ENCODE data around the gene OGFR. TPM values are rescaled to one million over a fixed set of nuclear protein-coding genes. Genes with fewer than 3 reads are reported as not detected.
"Not testable (repeated sequence)": the region's sequence is repeated elsewhere in the genome, so short reads cannot be mapped to it uniquely, and the experiment has no call there.

OGFR gene
- polyA plus RNA-seq, 1 donor, result 46.1 TPM

DNA sequence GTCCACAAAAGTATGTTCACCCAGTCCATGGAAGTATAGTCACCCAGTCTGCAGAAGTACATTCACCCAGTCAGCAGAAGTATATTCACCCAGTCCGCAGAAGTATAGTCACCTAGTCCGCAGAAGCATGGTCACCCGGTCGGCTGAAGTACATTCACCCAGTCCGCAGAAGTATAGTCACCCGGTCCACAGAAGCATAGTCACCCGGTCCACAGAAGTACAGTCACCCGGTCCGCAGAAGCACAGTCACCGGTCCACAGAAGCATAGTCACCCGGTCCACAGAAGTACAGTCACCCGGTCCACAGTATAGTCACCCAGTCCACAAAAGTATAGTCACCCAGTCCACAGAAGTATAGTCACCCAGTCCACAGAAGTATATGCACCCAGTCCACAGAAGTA, 48.2 kb downstream of the OGFR start:
- no peaks in the 10 kb centered on the region for H3K27me3 ChIP-seq (ENCODE audit: control insufficient read depth, insufficient read depth, low read length)
- DNase-seq, result no peak
- peaks cover 21% of the 10 kb centered on the region for H3K36me3 ChIP-seq (ENCODE audit: control insufficient read depth, insufficient read depth, low read length)
- H3K4me1 ChIP-seq (ENCODE audit: control insufficient read depth, insufficient read depth, low read length), result no peaks in the 10 kb centered on the region
- no peak overlapping the region for H3K27ac ChIP-seq (ENCODE audit: low read length)
- no peaks in the 10 kb centered on the region for H3K9me3 ChIP-seq (ENCODE audit: control insufficient read depth, low read depth, low read length)
- no CpG with 5 or more reads among the region's 12 CpGs for WGBS (ENCODE audit: insufficient coverage, low lambda C conversion rate)
- H3K4me3 ChIP-seq (ENCODE audit: low read length), result no peak overlapping the region

DNA sequence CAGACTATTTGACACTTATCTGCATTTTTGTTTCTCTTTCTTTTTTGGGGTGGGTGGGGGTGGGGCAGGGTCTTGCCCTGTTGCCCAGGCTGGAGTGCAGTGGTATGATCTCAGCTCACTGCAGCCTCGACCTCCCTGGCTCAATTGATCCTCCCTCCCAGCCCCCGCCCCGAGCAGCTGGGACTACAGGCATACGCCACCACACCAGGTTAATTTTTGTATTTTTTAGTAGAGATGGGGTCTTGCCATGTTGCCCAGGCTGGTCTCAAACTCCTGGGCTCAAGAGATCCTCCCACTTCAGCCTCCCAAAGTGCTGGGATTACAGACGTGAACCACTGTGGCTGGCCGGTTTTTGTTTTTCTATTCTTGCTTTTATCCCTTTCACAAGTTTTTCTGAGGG, 48.7 kb downstream of the OGFR start:
- H3K4me1 ChIP-seq (ENCODE audit: control insufficient read depth, insufficient read depth, low read length); H3K27ac ChIP-seq (ENCODE audit: low read length); DNase-seq; H3K27me3 ChIP-seq (ENCODE audit: control insufficient read depth, insufficient read depth, low read length); H3K4me3 ChIP-seq (ENCODE audit: low read length); H3K9me3 ChIP-seq (ENCODE audit: control insufficient read depth, low read depth, low read length): not testable (repeated sequence)
- 100% methylated on average over 1 of the region's 6 CpGs for WGBS (ENCODE audit: insufficient coverage, low lambda C conversion rate)
- H3K36me3 ChIP-seq (ENCODE audit: control insufficient read depth, insufficient read depth, low read length), result peaks cover 21% of the 10 kb centered on the region

- Histone ChIP-seq H3K4me3 (ENCODE audit: low read length) (no peak overlapping the region), H3K36me3 (ENCODE audit: control insufficient read depth, insufficient read depth, low read length) (peaks cover 21% of the 10 kb centered on the region), H3K9me3 (ENCODE audit: control insufficient read depth, low read depth, low read length) (no peaks in the 10 kb centered on the region), H3K27ac (ENCODE audit: low read length) (no peak overlapping the region), H3K4me1 (ENCODE audit: control insufficient read depth, insufficient read depth, low read length) (no peaks in the 10 kb centered on the region), H3K27me3 (ENCODE audit: control insufficient read depth, insufficient read depth, low read length) (peaks cover 1% of the 10 kb centered on the region)
- no peak for DNase-seq
- WGBS (ENCODE audit: insufficient coverage, low lambda C conversion rate), result no CpG with 5 or more reads among the region's 13 CpGs
These were observed 49.5 kb downstream of the OGFR start for GRCh38 chr20:62854121-62854520.

DNA sequence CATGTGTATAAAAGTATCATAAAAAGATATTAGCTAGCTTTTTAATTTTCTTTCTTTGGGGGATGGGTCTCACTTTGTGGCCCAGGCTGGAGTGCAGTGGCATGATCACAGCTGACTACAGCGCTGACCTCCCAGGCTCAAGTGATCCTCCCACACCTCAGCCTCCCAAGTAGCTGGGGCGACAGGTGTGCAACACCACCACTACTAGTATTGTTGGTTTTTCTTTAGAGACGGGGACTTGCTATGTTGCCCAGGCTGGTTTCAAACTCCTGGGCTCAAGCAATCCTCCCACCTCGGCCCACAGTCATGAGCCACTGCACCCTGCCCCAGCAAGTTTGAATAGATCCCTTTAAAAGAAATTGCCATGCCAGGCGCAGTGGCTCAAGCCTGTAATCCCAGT, 50.5 kb downstream of the OGFR start:
- Histone ChIP-seq H3K4me1 (ENCODE audit: control insufficient read depth, insufficient read depth, low read length) (no peaks in the 10 kb centered on the region), H3K36me3 (ENCODE audit: control insufficient read depth, insufficient read depth, low read length) (peaks cover 21% of the 10 kb centered on the region), H3K4me3 (ENCODE audit: low read length) (no peak overlapping the region), H3K9me3 (ENCODE audit: control insufficient read depth, low read depth, low read length) (no peaks in the 10 kb centered on the region), H3K27ac (ENCODE audit: low read length) (no peak overlapping the region), H3K27me3 (ENCODE audit: control insufficient read depth, insufficient read depth, low read length) (peaks cover 9% of the 10 kb centered on the region)
- no CpG with 5 or more reads among the region's 5 CpGs for WGBS (ENCODE audit: insufficient coverage, low lambda C conversion rate)
- DNase-seq, result no peak

GRCh38 chr20:62856931-62857619, 52.4 kb downstream of the OGFR start:
- no peak overlapping the region for H3K4me3 ChIP-seq (ENCODE audit: low read length)
- H3K27me3 ChIP-seq (ENCODE audit: control insufficient read depth, insufficient read depth, low read length), result peaks cover 15% of the 10 kb centered on the region
- peaks cover 4% of the 10 kb centered on the region for H3K4me1 ChIP-seq (ENCODE audit: control insufficient read depth, insufficient read depth, low read length)
- WGBS (ENCODE audit: insufficient coverage, low lambda C conversion rate), result no CpG with 5 or more reads among the region's 25 CpGs
- H3K9me3 ChIP-seq (ENCODE audit: control insufficient read depth, low read depth, low read length), result peaks cover 3% of the 10 kb centered on the region
- H3K27ac ChIP-seq (ENCODE audit: low read length), result no peak overlapping the region
- peaks cover 21% of the 10 kb centered on the region for H3K36me3 ChIP-seq (ENCODE audit: control insufficient read depth, insufficient read depth, low read length)
- no peak for DNase-seq

DNA sequence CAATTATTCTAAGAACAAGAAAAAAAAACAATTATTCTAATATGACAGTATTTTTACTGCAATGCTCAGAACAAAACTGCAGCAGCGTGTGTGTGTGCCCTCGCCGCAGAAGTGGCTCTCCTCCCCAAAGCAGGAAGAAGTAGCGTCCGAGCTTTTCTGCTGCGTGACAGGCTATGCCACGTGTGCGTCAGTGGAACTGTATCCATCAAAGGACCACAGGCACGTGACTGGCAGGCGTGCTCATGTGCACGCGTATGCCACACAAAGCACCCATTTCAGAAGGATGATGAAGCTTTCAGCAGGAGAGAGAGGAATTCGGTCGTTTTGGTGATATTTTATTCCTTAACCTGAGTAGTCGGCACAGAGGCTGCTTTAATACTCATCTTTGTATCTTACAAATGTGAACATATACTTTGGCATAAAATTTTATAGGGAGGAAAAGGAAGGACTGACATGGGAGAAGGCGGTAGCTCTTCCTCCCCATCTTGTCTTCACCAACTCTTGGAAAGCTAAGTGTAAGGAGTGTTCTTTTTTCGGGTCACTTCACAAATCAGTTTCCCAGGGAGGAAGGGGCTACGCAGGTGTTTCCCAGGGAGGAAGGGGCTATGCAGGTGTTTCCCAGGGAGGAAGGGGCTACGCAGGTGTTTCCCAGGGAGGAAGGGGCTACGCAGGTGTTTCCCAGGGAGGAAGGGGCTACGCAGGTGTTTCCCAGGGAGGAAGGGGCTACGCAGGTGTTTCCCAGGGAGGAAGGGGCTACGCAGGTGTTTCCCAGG, 53.6 kb downstream of the OGFR start:
- WGBS (ENCODE audit: insufficient coverage, low lambda C conversion rate), result 83% methylated on average over 1 of the region's 23 CpGs
- peaks cover 15% of the 10 kb centered on the region for H3K27me3 ChIP-seq (ENCODE audit: control insufficient read depth, insufficient read depth, low read length)
- peaks cover 3% of the 10 kb centered on the region for H3K9me3 ChIP-seq (ENCODE audit: control insufficient read depth, low read depth, low read length)
- no peak overlapping the region for H3K4me3 ChIP-seq (ENCODE audit: low read length)
- H3K36me3 ChIP-seq (ENCODE audit: control insufficient read depth, insufficient read depth, low read length), result peaks cover 15% of the 10 kb centered on the region
- no peak overlapping the region for H3K27ac ChIP-seq (ENCODE audit: low read length)
- H3K4me1 ChIP-seq (ENCODE audit: control insufficient read depth, insufficient read depth, low read length), result peaks cover 4% of the 10 kb centered on the region
- DNase-seq, result no peak

DNA sequence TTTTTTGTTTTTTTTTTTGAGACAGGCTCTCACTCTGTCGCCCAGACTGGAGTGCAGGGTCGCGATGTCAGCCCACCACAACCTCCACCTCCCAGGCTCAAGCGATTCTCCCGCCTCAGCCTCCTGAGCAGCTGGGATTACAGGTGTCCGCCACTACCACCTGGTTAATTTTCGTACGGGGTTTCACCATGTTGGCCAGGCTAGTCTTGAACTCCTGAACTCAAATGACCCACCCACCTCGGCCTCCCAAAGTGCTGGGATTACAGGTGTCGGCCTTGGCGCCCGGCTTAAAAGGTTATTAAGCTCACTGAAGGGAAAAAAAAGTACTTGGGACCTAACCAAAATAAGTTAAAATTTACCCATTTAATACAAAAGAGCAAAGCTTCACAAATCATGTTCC, 55.1 kb downstream of the OGFR start:
- DNase-seq, result no peak
- no peak overlapping the region for H3K4me3 ChIP-seq (ENCODE audit: low read length)
- H3K4me1 ChIP-seq (ENCODE audit: control insufficient read depth, insufficient read depth, low read length), result peaks cover 4% of the 10 kb centered on the region
- H3K9me3 ChIP-seq (ENCODE audit: control insufficient read depth, low read depth, low read length), result peaks cover 6% of the 10 kb centered on the region
- H3K36me3 ChIP-seq (ENCODE audit: control insufficient read depth, insufficient read depth, low read length), result peaks cover 7% of the 10 kb centered on the region
- peaks cover 15% of the 10 kb centered on the region for H3K27me3 ChIP-seq (ENCODE audit: control insufficient read depth, insufficient read depth, low read length)
- WGBS (ENCODE audit: insufficient coverage, low lambda C conversion rate), result no CpG with 5 or more reads among the region's 12 CpGs
- H3K27ac ChIP-seq (ENCODE audit: low read length), result no peak overlapping the region

GRCh38 chr20:62860391-62860923, 55.8 kb downstream of the OGFR start:
- no peak for DNase-seq
- no CpG with 5 or more reads among the region's 24 CpGs for WGBS (ENCODE audit: insufficient coverage, low lambda C conversion rate)
- Histone ChIP-seq H3K4me1 (ENCODE audit: control insufficient read depth, insufficient read depth, low read length) (peaks cover 4% of the 10 kb centered on the region), H3K27ac (ENCODE audit: low read length) (no peak overlapping the region), H3K4me3 (ENCODE audit: low read length) (peak overlapping the region; percentile 17), H3K9me3 (ENCODE audit: control insufficient read depth, low read depth, low read length) (peaks cover 6% of the 10 kb centered on the region), H3K36me3 (ENCODE audit: control insufficient read depth, insufficient read depth, low read length) (peaks cover 5% of the 10 kb centered on the region), H3K27me3 (ENCODE audit: control insufficient read depth, insufficient read depth, low read length) (peaks cover 15% of the 10 kb centered on the region)

DNA sequence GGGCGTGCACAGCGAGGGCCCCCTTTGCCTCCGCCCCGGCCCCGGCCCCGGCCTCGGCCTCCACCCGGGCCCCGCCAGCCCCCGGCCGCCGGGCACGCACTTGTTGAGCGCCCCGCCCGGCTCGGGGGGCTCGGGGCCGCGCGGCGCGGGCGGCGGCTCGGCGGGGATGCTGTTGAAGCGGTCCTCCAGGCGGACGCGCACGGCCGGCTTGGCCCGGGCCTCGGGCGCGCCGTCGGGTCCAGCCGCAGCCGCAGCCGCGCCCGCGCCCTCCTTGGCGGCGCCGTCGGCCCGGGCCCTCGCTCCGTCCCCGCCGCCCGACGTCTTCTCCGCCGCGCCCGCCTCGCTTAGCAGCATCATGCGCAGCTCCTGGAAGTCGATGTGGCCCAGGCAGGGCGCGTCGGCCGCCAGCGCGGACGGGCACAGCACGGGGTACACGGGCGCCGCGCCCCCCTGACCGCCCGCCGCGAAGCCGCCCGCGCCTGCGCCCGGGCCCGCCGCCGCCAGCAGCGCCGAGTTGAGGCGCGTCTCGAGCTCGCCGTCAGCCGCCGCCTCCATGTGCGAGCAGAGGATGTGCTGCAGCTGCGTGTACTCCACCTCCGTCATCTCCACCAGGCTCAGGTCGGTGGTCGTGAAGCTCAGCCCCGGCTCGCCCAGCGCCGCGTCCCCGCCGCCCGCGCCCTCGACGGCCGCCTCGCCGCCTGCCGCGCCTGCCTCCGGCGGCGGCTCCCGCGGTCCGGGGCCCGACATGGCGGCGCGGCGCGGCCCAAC, 56.5 kb downstream of the OGFR start:
- peaks cover 6% of the 10 kb centered on the region for H3K9me3 ChIP-seq (ENCODE audit: control insufficient read depth, low read depth, low read length)
- no CpG with 5 or more reads among the region's 129 CpGs for WGBS (ENCODE audit: insufficient coverage, low lambda C conversion rate)
- peaks cover 4% of the 10 kb centered on the region for H3K4me1 ChIP-seq (ENCODE audit: control insufficient read depth, insufficient read depth, low read length)
- peaks cover 5% of the 10 kb centered on the region for H3K36me3 ChIP-seq (ENCODE audit: control insufficient read depth, insufficient read depth, low read length)
- peak in 1 of 2 donors; percentile 60 for DNase-seq
- H3K27ac ChIP-seq (ENCODE audit: low read length), result no peak overlapping the region
- H3K4me3 ChIP-seq (ENCODE audit: low read length), result peak overlapping the region; percentile 13
- H3K27me3 ChIP-seq (ENCODE audit: control insufficient read depth, insufficient read depth, low read length), result peaks cover 15% of the 10 kb centered on the region

- no CpG with 5 or more reads among the region's 70 CpGs for WGBS (ENCODE audit: insufficient coverage, low lambda C conversion rate)
- H3K27me3 ChIP-seq (ENCODE audit: control insufficient read depth, insufficient read depth, low read length), result peaks cover 15% of the 10 kb centered on the region
- H3K36me3 ChIP-seq (ENCODE audit: control insufficient read depth, insufficient read depth, low read length), result peaks cover 3% of the 10 kb centered on the region
- peak within 1 kb of the TSS; percentile 17 for H3K4me3 ChIP-seq (ENCODE audit: low read length)
- DNase-seq, result peak; percentile 85 to 90
- H3K27ac ChIP-seq (ENCODE audit: low read length), result peak within 1 kb of the TSS; percentile 17
- peaks cover 6% of the 10 kb centered on the region for H3K9me3 ChIP-seq (ENCODE audit: control insufficient read depth, low read depth, low read length)
- H3K4me1 ChIP-seq (ENCODE audit: control insufficient read depth, insufficient read depth, low read length), result peaks cover 4% of the 10 kb centered on the region
These were observed 57.2 kb downstream of the OGFR start, which contains the start of gene TCFL5 for GRCh38 chr20:62861726-62862336. Gene TCFL5 (minus strand): TSS chr20:62861822. CDS start chr20:62861670, 152 bp downstream.

All from large intestine (tissue), 3 donors.